ENCODE measurements around the gene NBPF9.
"Not testable (repeated sequence)": the region's sequence is repeated elsewhere in the genome, so short reads cannot be mapped to it uniquely, and the experiment has no call there.

NBPF9 gene

DNA sequence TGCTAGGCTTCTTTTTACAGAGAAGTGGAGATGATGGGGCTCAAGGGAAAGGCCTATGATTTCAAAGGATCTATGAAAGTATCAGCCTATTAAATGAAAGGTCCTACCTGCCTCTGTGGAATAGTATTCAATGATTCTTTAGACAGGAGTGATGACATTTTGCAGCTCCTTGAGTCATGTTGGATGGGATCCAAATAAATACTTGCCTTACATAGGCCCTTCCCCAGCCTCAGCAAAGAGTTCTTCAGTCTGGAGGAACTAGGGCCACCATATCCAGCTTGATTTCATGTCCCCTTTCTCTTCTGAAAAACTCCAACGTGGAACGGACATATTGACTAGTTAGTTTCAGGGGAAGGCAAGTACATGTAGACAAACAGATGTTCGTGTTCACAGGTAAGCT, 87.8 kb downstream of the NBPF9 start:
- DNase-seq (ENCODE audit: low read depth in 2 of 2), result not testable (repeated sequence)

DNA sequence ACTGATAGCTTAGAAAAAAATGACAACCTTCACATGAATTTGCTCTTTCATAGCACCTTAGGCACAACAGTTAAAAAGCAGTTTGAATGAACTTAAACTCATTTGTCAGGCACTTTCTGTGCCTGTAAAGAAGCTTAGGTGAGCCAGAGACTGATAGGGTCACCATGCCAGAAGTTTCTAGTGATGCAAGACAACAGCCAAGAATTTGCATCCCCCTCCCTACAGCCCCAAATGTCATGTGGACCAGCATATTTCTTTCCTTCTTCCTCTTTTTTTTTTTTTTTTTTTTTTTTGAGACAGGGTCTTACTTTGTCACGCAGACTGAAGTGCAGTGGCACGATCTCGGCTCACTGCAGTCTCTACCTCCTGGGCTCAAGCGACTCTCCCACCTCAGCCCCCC, 89.8 kb downstream of the NBPF9 start:
- DNase-seq (ENCODE audit: low read depth in 2 of 2), result not testable (repeated sequence)

DNA sequence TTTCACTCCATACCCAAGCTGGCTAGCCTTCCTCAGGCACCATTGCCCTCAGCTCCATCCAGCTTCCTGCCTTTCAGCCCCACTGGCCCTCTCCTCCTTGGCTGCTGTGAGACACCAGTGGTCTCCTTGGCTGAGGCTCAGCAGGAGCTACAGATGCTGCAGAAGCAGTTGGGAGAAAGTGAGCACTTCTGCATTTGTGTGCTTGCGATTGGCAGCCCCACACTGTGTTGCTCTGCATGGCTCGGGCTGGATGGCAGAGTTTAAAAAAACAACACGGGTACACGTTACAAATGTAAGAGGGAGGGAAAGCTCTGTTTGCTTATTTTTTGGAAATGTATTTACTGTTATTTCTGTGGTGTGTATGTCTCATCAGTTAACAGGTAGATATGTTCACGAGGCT, 90.8 kb downstream of the NBPF9 start:
- not testable (repeated sequence) for DNase-seq (ENCODE audit: low read depth in 2 of 2)

DNA sequence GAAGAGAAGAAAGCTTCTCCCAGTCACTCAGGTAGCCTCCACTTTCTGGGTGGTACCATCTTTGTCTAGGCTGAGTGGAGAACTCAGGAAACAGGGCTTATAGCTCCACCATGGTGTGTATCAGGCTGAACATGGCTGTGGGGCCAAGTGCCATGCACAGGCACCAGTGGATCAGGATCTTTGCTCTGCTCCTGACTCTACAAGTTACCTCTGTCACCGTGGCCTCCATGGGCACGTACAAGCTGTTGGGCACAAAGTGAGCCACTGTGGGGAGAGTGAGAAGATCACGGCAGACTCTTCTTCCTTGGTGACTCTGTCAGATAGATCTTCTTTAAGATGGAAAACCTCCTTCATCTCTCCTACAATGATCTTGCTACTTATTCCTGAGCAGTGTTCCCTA, 93.6 kb downstream of the NBPF9 start:
- not testable (repeated sequence) for DNase-seq (ENCODE audit: low read depth in 2 of 2)

- not testable (repeated sequence) for DNase-seq (ENCODE audit: low read depth in 2 of 2)
Observed at GRCh38 chr1:149008769-149009168, 94.6 kb downstream of the NBPF9 start.

GRCh38 chr1:149008326-149008725, 95.0 kb downstream of the NBPF9 start:
- DNase-seq (ENCODE audit: low read depth in 2 of 2), result not testable (repeated sequence)
